Muscle layer of duodenum (tissue), 2 donors: ENCODE measurements around the gene MYH7B.

Experiments
- H3K27ac ChIP-seq: one replicate; pipeline ENCODE4 v1.7.0; 2013; ENCODE audit warnings: mild to moderate bottlenecking, low read length
- H3K27me3 ChIP-seq: one replicate; pipeline ENCODE4 v1.7.0; 2013; ENCODE audit warnings: low read depth, mild to moderate bottlenecking, control low read depth, low read length
- H3K36me3 ChIP-seq, 2 donors: one replicate each; pipeline ENCODE4 v1.7.0; 2013; ENCODE audit warnings: low read length in 2 of 2, control low read depth in 1 of 2, mild to moderate bottlenecking in 1 of 2; ENCODE audit not compliant: insufficient read depth in 2 of 2, control insufficient read depth in 1 of 2
- H3K4me1 ChIP-seq, 2 donors: one replicate each; pipeline ENCODE4 v1.7.0; 2013; ENCODE audit warnings: low read length in 2 of 2, mild to moderate bottlenecking in 2 of 2, control low read depth in 1 of 2, moderate library complexity in 1 of 2; ENCODE audit not compliant: insufficient read depth in 2 of 2, control insufficient read depth in 1 of 2
- H3K4me3 ChIP-seq, 2 donors: one replicate each; pipeline ENCODE4 v1.7.0; 2013; ENCODE audit warnings: low read length in 2 of 2, low read depth in 1 of 2, mild to moderate bottlenecking in 1 of 2
- H3K9me3 ChIP-seq, 2 donors: one replicate each; pipeline ENCODE4 v1.7.0; 2013; ENCODE audit warnings: low read length in 2 of 2, control low read depth in 1 of 2, mild to moderate bottlenecking in 1 of 2; ENCODE audit not compliant: control insufficient read depth in 1 of 2
- donor health status: healthy.

The MYH7B gene

GRCh38 chr20:34925981-34926380 lies 29.7 kb upstream of the MYH7B start:
- Histone ChIP-seq H3K9me3 (no peaks in the 10 kb centered on the region), H3K27me3 (no peaks in the 10 kb centered on the region), H3K27ac (no peak overlapping the region), H3K4me3 (no peak overlapping the region), H3K36me3 (peaks cover 62 to 72% of the 10 kb centered on the region in 2 donors), H3K4me1 (no peaks in the 10 kb centered on the region)

GRCh38 chr20:34926581-34926980 lies 29.1 kb upstream of the MYH7B start:
- Histone ChIP-seq H3K4me1 (no peaks in the 10 kb centered on the region), H3K36me3 (peaks cover 63 to 66% of the 10 kb centered on the region in 2 donors), H3K4me3 (no peak overlapping the region), H3K9me3 (no peaks in the 10 kb centered on the region), H3K27me3 (no peaks in the 10 kb centered on the region), H3K27ac (no peak overlapping the region)

- no peaks in the 10 kb centered on the region for H3K9me3 ChIP-seq
- no peaks in the 10 kb centered on the region for H3K4me1 ChIP-seq
- no peak overlapping the region for H3K4me3 ChIP-seq
- peaks cover 58 to 68% of the 10 kb centered on the region in 2 donors for H3K36me3 ChIP-seq
- H3K27ac ChIP-seq: no peak overlapping the region
- H3K27me3 ChIP-seq: no peaks in the 10 kb centered on the region
Measured at GRCh38 chr20:34927736-34928135, 27.9 kb upstream of the MYH7B start.

- Histone ChIP-seq H3K27me3 (no peaks in the 10 kb centered on the region), H3K36me3 (peaks cover 52 to 62% of the 10 kb centered on the region in 2 donors), H3K27ac (no peak overlapping the region), H3K4me1 (no peaks in the 10 kb centered on the region), H3K9me3 (no peaks in the 10 kb centered on the region), H3K4me3 (no peak overlapping the region)
Measured at GRCh38 chr20:34928411-34928810, 27.3 kb upstream of the MYH7B start.

- Histone ChIP-seq H3K36me3 (peaks cover 30 to 59% of the 10 kb centered on the region in 2 donors), H3K4me1 (no peaks in the 10 kb centered on the region), H3K9me3 (no peaks in the 10 kb centered on the region), H3K4me3 (no peak overlapping the region), H3K27ac (no peak overlapping the region), H3K27me3 (no peaks in the 10 kb centered on the region)
Measured at GRCh38 chr20:34931771-34932170, 23.9 kb upstream of the MYH7B start.

- Histone ChIP-seq H3K4me1 (peaks cover 0 to 5% of the 10 kb centered on the region in 2 donors), H3K36me3 (peaks cover 17 to 34% of the 10 kb centered on the region in 2 donors), H3K4me3 (no peak overlapping the region), H3K9me3 (no peaks in the 10 kb centered on the region), H3K27me3 (no peaks in the 10 kb centered on the region), H3K27ac (no peak overlapping the region)
Measured at GRCh38 chr20:34938466-34939163, 17.1 kb upstream of the MYH7B start.

- Histone ChIP-seq H3K36me3 (peaks cover 25 to 43% of the 10 kb centered on the region in 2 donors), H3K4me1 (peaks cover 0 to 5% of the 10 kb centered on the region in 2 donors), H3K9me3 (no peaks in the 10 kb centered on the region), H3K4me3 (no peak overlapping the region), H3K27me3 (no peaks in the 10 kb centered on the region), H3K27ac (no peak overlapping the region)
Measured at GRCh38 chr20:34940081-34940481, 15.6 kb upstream of the MYH7B start.

- no peak overlapping the region for H3K27ac ChIP-seq
- H3K27me3 ChIP-seq: no peaks in the 10 kb centered on the region
- H3K9me3 ChIP-seq: no peaks in the 10 kb centered on the region
- H3K36me3 ChIP-seq: peaks cover 29 to 39% of the 10 kb centered on the region in 2 donors
- H3K4me1 ChIP-seq: peaks cover 0 to 5% of the 10 kb centered on the region in 2 donors
- no peak overlapping the region for H3K4me3 ChIP-seq
Measured at GRCh38 chr20:34941226-34941625, 14.4 kb upstream of the MYH7B start.

- peaks cover 33 to 37% of the 10 kb centered on the region in 2 donors for H3K36me3 ChIP-seq
- no peak overlapping the region for H3K4me3 ChIP-seq
- no peaks in the 10 kb centered on the region for H3K27me3 ChIP-seq
- no peak overlapping the region for H3K27ac ChIP-seq
- no peaks in the 10 kb centered on the region for H3K9me3 ChIP-seq
- peaks cover 0 to 5% of the 10 kb centered on the region in 2 donors for H3K4me1 ChIP-seq
Measured at GRCh38 chr20:34942301-34942700, 13.4 kb upstream of the MYH7B start.

- Histone ChIP-seq H3K27ac (no peak overlapping the region), H3K4me1 (no peaks in the 10 kb centered on the region), H3K9me3 (no peaks in the 10 kb centered on the region), H3K36me3 (peaks cover 28 to 37% of the 10 kb centered on the region in 2 donors), H3K4me3 (no peak overlapping the region), H3K27me3 (no peaks in the 10 kb centered on the region)
Measured at GRCh38 chr20:34943808-34944567, 11.7 kb upstream of the MYH7B start.

DNA sequence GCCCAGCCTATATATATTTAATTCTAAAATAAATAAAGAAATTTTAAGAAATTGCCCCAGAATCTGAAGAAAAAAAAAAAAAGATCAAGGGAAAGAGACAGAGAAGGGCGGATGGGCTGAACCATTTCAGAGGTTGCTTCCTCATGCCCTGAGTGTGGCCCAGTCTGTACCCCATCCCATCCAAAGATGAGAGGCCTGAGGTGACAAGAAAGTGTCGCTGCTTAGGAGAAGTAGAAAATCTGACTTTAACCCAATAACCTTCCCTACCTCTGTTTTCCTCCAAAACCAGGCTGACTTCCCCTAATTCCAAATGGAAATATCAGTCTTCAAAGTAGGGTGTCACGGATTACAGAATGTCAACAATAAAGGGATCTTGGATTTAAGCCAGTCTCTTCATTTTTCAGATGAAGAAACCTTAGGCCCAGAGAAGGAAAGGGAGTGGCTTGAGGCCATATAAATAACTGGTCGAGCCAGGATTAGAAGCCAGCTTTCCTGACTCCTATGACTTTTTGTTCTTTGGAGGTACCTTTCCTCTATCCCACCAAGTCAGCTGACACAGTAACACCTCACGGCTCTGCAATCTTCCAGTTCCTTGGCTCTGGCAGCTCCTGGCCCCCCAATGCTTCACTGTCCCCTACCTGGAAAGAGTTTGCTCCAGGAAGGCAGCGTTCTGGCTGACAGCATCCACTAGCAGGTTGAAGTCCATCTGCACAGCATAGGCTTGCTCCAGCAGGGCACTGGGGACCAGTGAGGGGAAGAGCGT lies 10.2 kb upstream of the MYH7B start:
- Histone ChIP-seq H3K36me3 (peaks cover 36% of the 10 kb centered on the region in 2 donors), H3K9me3 (no peaks in the 10 kb centered on the region), H3K4me1 (no peaks in the 10 kb centered on the region), H3K4me3 (no peak overlapping the region), H3K27me3 (no peaks in the 10 kb centered on the region), H3K27ac (peak overlapping the region; percentile 64)
